HepG2 (cell line): ENCODE measurements around the gene FSIP1. TPM values are rescaled to one million over a fixed set of nuclear protein-coding genes. Genes with fewer than 3 reads are reported as not detected.

Experiments
- ATAC-seq: fragments of 200-7000 bp; cut with Tn5 transposase; 3 replicates; pipeline ENCODE4 v1.9.1; 2020; ENCODE audit warnings: mild to moderate bottlenecking, moderate library complexity
- BruUV-seq: library from RNA; stranded (reverse); fragments of 400-500 nt; replicated peaks from 2 replicates; lab custom pipeline; 2021; lab: Mats Ljungman, UMichigan
- CTCF ChIA-PET: fragments of 300-600 bp; formaldehyde crosslinking; extraction: SDS; loops from one replicate; lab custom pipeline; 2021; ENCODE audit warnings: low total read pairs, inconsistent platforms, low intra/inter-chr PET ratio; lab: Yijun Ruan, JAX
- POLR2A ChIA-PET: fragments of 350-600 bp; sonication (Branson Sonifier 250); formaldehyde crosslinking; loops from one replicate; lab custom pipeline; 2020; ENCODE audit warnings: antibody characterized with exemption, inconsistent platforms; lab: Yijun Ruan, JAX
- DNase-seq: peaks from one replicate; pipeline ENCODE4 v3.0.0-alpha.2; 2015; ENCODE audit warnings: low spot score
- FAIRE-seq: peaks from 3 replicates; lab custom pipeline; 2011; peaks lifted over from hg19 to GRCh38; lab: Jason Lieb, UNC
- H2AFZ ChIP-seq: one replicate; pipeline ENCODE4 v1.6.1; 2011; ENCODE audit warnings: low read length, inconsistent platforms
- H3K27ac ChIP-seq: fragments of 300-600 bp; 3 replicates; pipeline ENCODE4 v1.8.0; 2011; ENCODE audit warnings: mixed run types, mild to moderate bottlenecking, mixed read lengths, low read length, inconsistent platforms; ENCODE audit not compliant: insufficient read depth; ENCODE audit errors: extremely low read length
- H3K27me3 ChIP-seq, 2 experiments: fragments of 200-600 bp in 1 of 2; 2 replicates in 1 of 2; 3 replicates in 1 of 2; pipeline versions ENCODE4 v1.6.0 to v1.8.0; 2011; ENCODE audit warnings: low read length in 2 of 2, mild to moderate bottlenecking in 2 of 2, moderate library complexity in 2 of 2, inconsistent platforms in 1 of 2; ENCODE audit not compliant: insufficient read depth in 2 of 2, control insufficient read depth in 1 of 2
- H3K36me3 ChIP-seq, 2 experiments: fragments of 200-600 bp in 1 of 2; replicated peaks in 1 of 2; 2 replicates in 1 of 2; 3 replicates in 1 of 2; pipeline versions ENCODE4 v1.5.1 to v1.8.0; 2011; ENCODE audit warnings: low read length in 2 of 2, inconsistent platforms in 1 of 2; ENCODE audit not compliant: insufficient read depth in 2 of 2, control insufficient read depth in 1 of 2
- H3K4me1 ChIP-seq: 2 replicates; pipeline ENCODE4 v1.5.1; 2012; ENCODE audit warnings: low read length, inconsistent platforms; ENCODE audit not compliant: insufficient read depth
- H3K4me2 ChIP-seq: 2 replicates; pipeline ENCODE4 v1.6.0; 2011; ENCODE audit warnings: low read depth, low read length, inconsistent platforms
- H3K4me3 ChIP-seq, 3 experiments: fragments of 200-600 bp in 1 of 3; sonication (generic), shearing (Covaris generic) in 1 of 3; replicated peaks in 1 of 3; 2 replicates each; pipeline ENCODE4 v1.5.1; 2011 to 2016; ENCODE audit warnings: low read length in 3 of 3, inconsistent platforms in 2 of 3, low read depth in 2 of 3, mild to moderate bottlenecking in 2 of 3, control low read depth in 1 of 3, mixed read lengths in 1 of 3; ENCODE audit not compliant: insufficient read depth in 1 of 3
- H3K79me2 ChIP-seq: one replicate; pipeline ENCODE4 v1.6.1; 2011; ENCODE audit warnings: low read length, inconsistent platforms; ENCODE audit not compliant: insufficient read depth
- H3K9ac ChIP-seq: 2 replicates; pipeline ENCODE4 v1.6.0; 2011; ENCODE audit warnings: mild to moderate bottlenecking, low read depth, low read length, inconsistent platforms; ENCODE audit not compliant: insufficient read depth
- H3K9me3 ChIP-seq: 2 replicates; pipeline ENCODE4 v1.5.1; 2012; ENCODE audit warnings: mild to moderate bottlenecking, low read length
- H4K20me1 ChIP-seq: 2 replicates; pipeline ENCODE4 v1.6.0; 2011; ENCODE audit warnings: inconsistent platforms, mild to moderate bottlenecking, low read length, moderate library complexity; ENCODE audit not compliant: insufficient read depth
- BRD4 ChIP-seq: sonication (generic); formaldehyde crosslinking; IDR thresholded peaks from 2 replicates; pipeline ENCODE4 v1.4.0; 2020; ENCODE audit warnings: missing genetic modification reagents
- MAF1 ChIP-seq: sonication (generic); formaldehyde crosslinking; IDR thresholded peaks from 2 replicates; pipeline ENCODE4 v1.5.0; 2020; ENCODE audit warnings: missing genetic modification reagents, borderline replicate concordance
- RAD51 ChIP-seq: fragments of 450-650 bp; IDR thresholded peaks from 2 replicates; pipeline ENCODE4 v1.6.1; 2016; ENCODE audit warnings: borderline replicate concordance
- ZNF17 ChIP-seq: sonication (generic); formaldehyde crosslinking; IDR thresholded peaks from 2 replicates; pipeline ENCODE4 v1.5.0; 2020; ENCODE audit warnings: mild to moderate bottlenecking, missing genetic modification reagents
- ZNF7 ChIP-seq: IDR thresholded peaks from 2 replicates; pipeline ENCODE4 v1.6.1; 2016; ENCODE audit warnings: missing biosample characterization, missing genetic modification reagents
- WGBS: methylation state at CpG from one replicate; pipeline ENCODE4 v1.1.6; 2017; ENCODE audit warnings: low lambda C conversion rate; 5-methylcytosine and 5-hydroxymethylcytosine counted together
- in situ Hi-C: cut with HindIII; loops from 2 replicates; pipeline ENCODE4 v1.10.0; 2017; ENCODE audit warnings: low pct_unique_long_range_greater_than_20kb; ENCODE audit not compliant: extremely low pct_ligation_motif_present
- intact Hi-C: fragments of 100-400 bp; cut with micrococcal nuclease; formaldehyde crosslinking; loops from one replicate; pipeline ENCODE4 v1.10.0; 2022; ENCODE audit not compliant: unreplicated experiment
- polyA plus RNA-seq, 8 experiments: library from polyadenylated mRNA; depleted of rRNA in 3 of 8; stranded (reverse) in 7 of 8; unstranded in 1 of 8; fragments of >200 nt; fragmentation: Illumina TruSeq in 4 of 8; extraction: Trizol in 4 of 8; gene quantifications; 2 replicates each; pipeline versions ENCODE4 v1.2.1 to v1.2.3, GENCODE V29; 2011 to 2016; ENCODE audit warnings: low read depth in 4 of 8, missing spikeins in 1 of 8, mixed read lengths in 1 of 8; ENCODE audit not compliant: insufficient read depth in 1 of 8
- total RNA-seq, 5 experiments: library from RNA; depleted of rRNA; stranded (reverse); fragments of >200 nt; fragmentation: Illumina TruSeq; extraction: Trizol; gene quantifications; 2 replicates each; pipeline ENCODE4 v1.2.3, GENCODE V29; 2016; ENCODE audit warnings: low read depth in 1 of 5
- TF ChIP-seq, protein P1 (sequence below): sonication (generic); formaldehyde crosslinking; conservative IDR thresholded peaks from 2 replicates; pipeline ENCODE4 v1.8.1; 2023; ENCODE audit warnings: missing genetic modification reagents
- TF ChIP-seq, protein P2 (sequence below), 2 experiments: sonication (generic) in 1 of 2; formaldehyde crosslinking in 1 of 2; IDR thresholded peaks; 2 replicates each; pipeline versions ENCODE4 v1.5.1 to v1.6.1; 2011 to 2020; ENCODE audit warnings: borderline replicate concordance in 1 of 2, low read depth in 1 of 2, low read length in 1 of 2, mild to moderate bottlenecking in 1 of 2, missing genetic modification reagents in 1 of 2, moderate library complexity in 1 of 2

Gene FSIP1
- total and polyA plus RNA-seq, 2 of the 13 experiments (the other 11 are each of a cell fraction or from before 2014, with no cell fraction given): 0.18 TPM; not detected in 1

DNA sequence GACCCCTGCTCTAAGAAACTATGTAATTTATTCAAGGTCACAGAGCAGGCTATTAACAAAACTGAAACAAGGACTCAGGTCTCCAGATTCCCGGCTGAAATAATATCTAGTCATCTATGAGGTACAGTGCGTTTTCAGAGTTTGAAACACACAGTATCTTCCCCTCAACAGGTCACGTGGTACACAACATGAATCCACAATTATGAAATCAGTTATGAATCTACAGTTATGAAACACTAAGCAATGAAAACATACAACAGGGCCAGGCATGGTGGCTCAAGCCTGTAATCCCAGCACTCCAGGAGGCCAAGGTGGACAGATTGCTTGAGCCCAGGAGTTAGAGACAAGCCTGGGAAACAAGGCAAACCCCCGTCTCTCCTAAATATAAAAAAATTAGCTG is 72.7 kb downstream of the FSIP1 start:
- H2AFZ ChIP-seq: no peak overlapping the region
- 20% methylated on average over 4 of the region's 4 CpGs for WGBS
- DNase-seq: no peak
- no peak overlapping the region for H3K9ac ChIP-seq
- no TSS peak for BruUV-seq
- no peaks in the 10 kb centered on the region for H3K27me3 ChIP-seq
- H3K4me1 ChIP-seq: no peaks in the 10 kb centered on the region
- H4K20me1 ChIP-seq: no peaks in the 10 kb centered on the region
- TF ChIP-seq, protein P1, sequence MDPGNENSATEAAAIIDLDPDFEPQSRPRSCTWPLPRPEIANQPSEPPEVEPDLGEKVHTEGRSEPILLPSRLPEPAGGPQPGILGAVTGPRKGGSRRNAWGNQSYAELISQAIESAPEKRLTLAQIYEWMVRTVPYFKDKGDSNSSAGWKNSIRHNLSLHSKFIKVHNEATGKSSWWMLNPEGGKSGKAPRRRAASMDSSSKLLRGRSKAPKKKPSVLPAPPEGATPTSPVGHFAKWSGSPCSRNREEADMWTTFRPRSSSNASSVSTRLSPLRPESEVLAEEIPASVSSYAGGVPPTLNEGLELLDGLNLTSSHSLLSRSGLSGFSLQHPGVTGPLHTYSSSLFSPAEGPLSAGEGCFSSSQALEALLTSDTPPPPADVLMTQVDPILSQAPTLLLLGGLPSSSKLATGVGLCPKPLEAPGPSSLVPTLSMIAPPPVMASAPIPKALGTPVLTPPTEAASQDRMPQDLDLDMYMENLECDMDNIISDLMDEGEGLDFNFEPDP (CRISPR knock-in tag): no peak
- TF ChIP-seq BRD4 (CRISPR knock-in tag): no peak
- peak; percentile 76; the same call in 1 of the 2 replicates for TF ChIP-seq RAD51
- TF ChIP-seq, protein P2, sequence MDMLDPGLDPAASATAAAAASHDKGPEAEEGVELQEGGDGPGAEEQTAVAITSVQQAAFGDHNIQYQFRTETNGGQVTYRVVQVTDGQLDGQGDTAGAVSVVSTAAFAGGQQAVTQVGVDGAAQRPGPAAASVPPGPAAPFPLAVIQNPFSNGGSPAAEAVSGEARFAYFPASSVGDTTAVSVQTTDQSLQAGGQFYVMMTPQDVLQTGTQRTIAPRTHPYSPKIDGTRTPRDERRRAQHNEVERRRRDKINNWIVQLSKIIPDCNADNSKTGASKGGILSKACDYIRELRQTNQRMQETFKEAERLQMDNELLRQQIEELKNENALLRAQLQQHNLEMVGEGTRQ (IDR thresholded peaks at IDR 0.05; ENCODE audit: low read depth, low read length): peak; percentile 48
- TF ChIP-seq, protein P2 (CRISPR knock-in tag; IDR thresholded peaks at IDR 0.05; ENCODE audit: borderline replicate concordance): no peak
- no peak for TF ChIP-seq MAF1
- no peak for TF ChIP-seq ZNF7 (CRISPR knock-in tag)
- no peak for TF ChIP-seq ZNF17
- H3K9me3 ChIP-seq: no peaks in the 10 kb centered on the region
- FAIRE-seq: no peak
- H3K4me3 ChIP-seq: no peak overlapping the region
- H3K36me3 ChIP-seq: no peaks in the 10 kb centered on the region
- no peaks in the 10 kb centered on the region for H3K79me2 ChIP-seq
- CTCF ChIA-PET: no interaction called here
- POLR2A ChIA-PET: no interaction called here
- intact Hi-C loops: no loop called here
- H3K27ac ChIP-seq: no peak overlapping the region
- no peak for ATAC-seq
- H3K4me2 ChIP-seq: no peak overlapping the region
- in situ Hi-C loops: no loop called here
